Mesenchymal stem cell (in vitro differentiated cells and primary cell): ENCODE measurements around the gene STEAP3.

Source experiments
- DNase-seq: peaks from one replicate; pipeline ENCODE4 v3.0.0-alpha.2; 2013
- H2AFZ ChIP-seq: one replicate; pipeline ENCODE4 v1.6.1; 2013; ENCODE audit warnings: low read depth, mild to moderate bottlenecking, control low read depth, inconsistent platforms, low read length, moderate library complexity
- H2AK5ac ChIP-seq: 2 replicates; pipeline ENCODE4 v1.6.1; 2013; ENCODE audit warnings: low read length, moderate library complexity, mild to moderate bottlenecking, inconsistent platforms; ENCODE audit not compliant: severe bottlenecking
- H2BK120ac ChIP-seq: one replicate; pipeline ENCODE4 v1.6.1; 2013; ENCODE audit warnings: low read depth, mild to moderate bottlenecking, inconsistent platforms, low read length, moderate library complexity
- H2BK12ac ChIP-seq, 2 experiments: one replicate each; pipeline ENCODE4 v1.6.1; 2013; ENCODE audit warnings: inconsistent platforms in 2 of 2, low read length in 2 of 2, mild to moderate bottlenecking in 2 of 2, moderate library complexity in 2 of 2, control low read depth in 1 of 2
- H2BK15ac ChIP-seq: one replicate; pipeline ENCODE4 v1.6.1; 2013; ENCODE audit warnings: mild to moderate bottlenecking, low read depth, inconsistent platforms; ENCODE audit not compliant: poor library complexity, severe bottlenecking
- H2BK5ac ChIP-seq: 2 replicates; pipeline ENCODE4 v1.6.1; 2013; ENCODE audit warnings: low read depth, mild to moderate bottlenecking, low read length, control low read depth, inconsistent platforms; ENCODE audit not compliant: poor library complexity, severe bottlenecking
- H3K14ac ChIP-seq, 2 experiments: one replicate each; pipeline ENCODE4 v1.6.1; 2013; ENCODE audit warnings: inconsistent platforms in 2 of 2, low read length in 2 of 2, control low read depth in 1 of 2, mild to moderate bottlenecking in 1 of 2, moderate library complexity in 1 of 2
- H3K18ac ChIP-seq, 2 experiments: one replicate each; pipeline ENCODE4 v1.6.1; 2013; ENCODE audit warnings: inconsistent platforms in 2 of 2, low read length in 2 of 2, control low read depth in 1 of 2, low read depth in 1 of 2, mild to moderate bottlenecking in 1 of 2
- H3K23ac ChIP-seq, 2 experiments: one replicate each; pipeline ENCODE4 v1.6.1; 2013; ENCODE audit warnings: inconsistent platforms in 2 of 2, low read length in 2 of 2, mild to moderate bottlenecking in 2 of 2, moderate library complexity in 2 of 2, control low read depth in 1 of 2
- H3K27ac ChIP-seq: 2 replicates; pipeline ENCODE4 v1.5.1; 2013; ENCODE audit warnings: mild to moderate bottlenecking, moderate library complexity, low read length, control low read depth, inconsistent platforms; ENCODE audit not compliant: poor library complexity, severe bottlenecking
- H3K27me3 ChIP-seq, 2 experiments: 2 replicates each; pipeline versions ENCODE4 v1.6.1 to v1.7.0; 2013; ENCODE audit warnings: low read length in 2 of 2, mild to moderate bottlenecking in 2 of 2, moderate library complexity in 2 of 2, control low read depth in 1 of 2, inconsistent platforms in 1 of 2; ENCODE audit not compliant: control insufficient read depth in 1 of 2, insufficient read depth in 1 of 2
- H3K36me3 ChIP-seq, 2 experiments: 2 replicates each; pipeline versions ENCODE4 v1.6.1 to v1.7.0; 2013; ENCODE audit warnings: low read length in 2 of 2, control low read depth in 1 of 2, inconsistent platforms in 1 of 2, low read depth in 1 of 2, mild to moderate bottlenecking in 1 of 2; ENCODE audit not compliant: insufficient read depth in 2 of 2, control insufficient read depth in 1 of 2
- H3K4ac ChIP-seq, 2 experiments: one replicate each; pipeline ENCODE4 v1.6.1; 2013; ENCODE audit warnings: inconsistent platforms in 2 of 2, low read length in 2 of 2, mild to moderate bottlenecking in 2 of 2, moderate library complexity in 2 of 2, control low read depth in 1 of 2, low read depth in 1 of 2
- H3K4me1 ChIP-seq: 2 replicates; pipeline ENCODE4 v1.6.1; 2013; ENCODE audit warnings: low read depth, low read length, control low read depth; ENCODE audit not compliant: control insufficient read depth, insufficient read depth
- H3K4me2 ChIP-seq: 2 replicates; pipeline ENCODE4 v1.6.1; 2013; ENCODE audit warnings: low read length, mild to moderate bottlenecking, inconsistent platforms; ENCODE audit not compliant: poor library complexity, severe bottlenecking
- H3K4me3 ChIP-seq, 2 experiments: 2 replicates each; pipeline versions ENCODE4 v1.5.1 to v1.7.0; 2013; ENCODE audit warnings: low read length in 2 of 2, mild to moderate bottlenecking in 2 of 2, control low read depth in 1 of 2, low read depth in 1 of 2; ENCODE audit not compliant: insufficient read depth in 1 of 2
- H3K79me1 ChIP-seq: replicated peaks from 2 replicates; pipeline ENCODE4 v1.6.1; 2013; ENCODE audit warnings: mild to moderate bottlenecking, control low read depth, low read length, inconsistent platforms; ENCODE audit not compliant: poor library complexity, severe bottlenecking
- H3K9ac ChIP-seq: 2 replicates; pipeline ENCODE4 v1.7.0; 2013; ENCODE audit warnings: mild to moderate bottlenecking, low read length, moderate library complexity
- H3K9me3 ChIP-seq: 2 replicates; pipeline ENCODE4 v1.7.0; 2013; ENCODE audit warnings: mild to moderate bottlenecking, low read length; ENCODE audit not compliant: control insufficient read depth
- H4K8ac ChIP-seq: one replicate; pipeline ENCODE4 v1.6.1; 2013; ENCODE audit warnings: inconsistent platforms, mild to moderate bottlenecking, low read length, moderate library complexity
- H4K91ac ChIP-seq: one replicate; pipeline ENCODE4 v1.6.1; 2013; ENCODE audit warnings: mild to moderate bottlenecking, low read length, inconsistent platforms
- WGBS: methylation state at CpG from one replicate; pipeline ENCODE4 v1.1.7; 2013; ENCODE audit warnings: mixed read lengths; 5-methylcytosine and 5-hydroxymethylcytosine counted together

STEAP3 gene

GRCh38 chr2:119225926-119226325 is 2.3 kb downstream of the STEAP3 start:
- H3K9ac ChIP-seq: no peak overlapping the region
- no peak overlapping the region for H3K4me3 ChIP-seq
- no peak overlapping the region for H3K4ac ChIP-seq
- H4K8ac ChIP-seq: no peak overlapping the region
- H3K4me2 ChIP-seq: no peak overlapping the region
- H2AK5ac ChIP-seq: no peak overlapping the region
- no peaks in the 10 kb centered on the region for H3K27me3 ChIP-seq
- H3K4me1 ChIP-seq: peaks cover 55% of the 10 kb centered on the region
- no peak overlapping the region for H2BK120ac ChIP-seq
- H3K79me1 ChIP-seq: peaks cover 47% of the 10 kb centered on the region
- no peak overlapping the region for H2AFZ ChIP-seq
- no peak overlapping the region for H3K14ac ChIP-seq
- WGBS: 92% methylated on average over 9 of the region's 9 CpGs
- H3K36me3 ChIP-seq: peaks cover 7 to 21% of the 10 kb centered on the region in 2 experiments
- H2BK5ac ChIP-seq: no peak overlapping the region
- no peak overlapping the region for H2BK15ac ChIP-seq
- no peak overlapping the region for H3K27ac ChIP-seq
- H3K23ac ChIP-seq: no peak overlapping the region
- H2BK12ac ChIP-seq: no peak overlapping the region
- DNase-seq: no peak
- no peaks in the 10 kb centered on the region for H3K9me3 ChIP-seq
- H3K18ac ChIP-seq: no peak overlapping the region
- peak overlapping the region; percentile 70 for H4K91ac ChIP-seq

- 97% methylated on average over 11 of the region's 12 CpGs for WGBS
- no peak overlapping the region for H3K4ac ChIP-seq
- H4K91ac ChIP-seq: no peak overlapping the region
Observed at GRCh38 chr2:119227346-119227745, 3.7 kb downstream of the STEAP3 start.

GRCh38 chr2:119228136-119228535 is 4.5 kb downstream of the STEAP3 start:
- H3K14ac ChIP-seq: no peak overlapping the region

More at GRCh38 chr2:119227346-119227745, 3.7 kb downstream of the STEAP3 start:
- Histone ChIP-seq H2BK15ac (no peak overlapping the region), H2BK5ac (no peak overlapping the region), H3K23ac (no peak overlapping the region), H3K9me3 (no peaks in the 10 kb centered on the region), H3K14ac (no peak overlapping the region), H3K79me1 (peaks cover 47% of the 10 kb centered on the region), H3K36me3 (peaks cover 7 to 21% of the 10 kb centered on the region in 2 experiments), H3K4me3 (no peak overlapping the region), H3K27ac (no peak overlapping the region), H3K4me1 (peaks cover 62% of the 10 kb centered on the region), H3K18ac (no peak overlapping the region), H3K27me3 (no peaks in the 10 kb centered on the region), H3K4me2 (no peak overlapping the region), H2AFZ (no peak overlapping the region), H2AK5ac (no peak overlapping the region), H2BK120ac (no peak overlapping the region), H3K9ac (no peak overlapping the region), H4K8ac (no peak overlapping the region), H2BK12ac (peak overlapping the region in 1 of 2 experiments; percentile 3)
- DNase-seq: no peak

GRCh38 chr2:119228964-119229363 is 5.3 kb downstream of the STEAP3 start:
- H2BK15ac ChIP-seq: peak overlapping the region; percentile 75
- H2AK5ac ChIP-seq: no peak overlapping the region
- H3K4me2 ChIP-seq: no peak overlapping the region
- H2BK120ac ChIP-seq: no peak overlapping the region
- H4K8ac ChIP-seq: no peak overlapping the region
- no peak for DNase-seq
- H3K79me1 ChIP-seq: peaks cover 49% of the 10 kb centered on the region
- no peak overlapping the region for H2BK5ac ChIP-seq
- no peaks in the 10 kb centered on the region for H3K27me3 ChIP-seq
- H3K23ac ChIP-seq: no peak overlapping the region
- H3K18ac ChIP-seq: peak overlapping the region in 1 of 2 experiments; percentile 60
- H3K4me1 ChIP-seq: peaks cover 67% of the 10 kb centered on the region
- H2BK12ac ChIP-seq: no peak overlapping the region
- H3K14ac ChIP-seq: no peak overlapping the region
- no peak overlapping the region for H3K4me3 ChIP-seq
- H3K27ac ChIP-seq: no peak overlapping the region
- 97% methylated on average over 5 of the region's 7 CpGs for WGBS
- no peaks in the 10 kb centered on the region for H3K9me3 ChIP-seq
- no peak overlapping the region for H3K9ac ChIP-seq
- H3K36me3 ChIP-seq: peaks cover 7 to 21% of the 10 kb centered on the region in 2 experiments
- no peak overlapping the region for H2AFZ ChIP-seq
- no peak overlapping the region for H3K4ac ChIP-seq
- no peak overlapping the region for H4K91ac ChIP-seq

More at GRCh38 chr2:119228136-119228535, 4.5 kb downstream of the STEAP3 start:
- Histone ChIP-seq H3K23ac (no peak overlapping the region), H3K27me3 (no peaks in the 10 kb centered on the region), H2BK15ac (no peak overlapping the region), H3K9me3 (no peaks in the 10 kb centered on the region), H3K4ac (no peak overlapping the region), H3K18ac (no peak overlapping the region), H2AK5ac (no peak overlapping the region), H3K4me2 (no peak overlapping the region), H3K9ac (no peak overlapping the region), H3K27ac (no peak overlapping the region), H2AFZ (no peak overlapping the region), H3K4me1 (peaks cover 66% of the 10 kb centered on the region), H2BK12ac (no peak overlapping the region), H4K91ac (no peak overlapping the region), H3K4me3 (no peak overlapping the region), H3K36me3 (peaks cover 7 to 21% of the 10 kb centered on the region in 2 experiments), H4K8ac (no peak overlapping the region), H2BK120ac (no peak overlapping the region), H3K79me1 (peaks cover 52% of the 10 kb centered on the region), H2BK5ac (no peak overlapping the region)
- no peak for DNase-seq
- 98% methylated on average over 5 of the region's 5 CpGs for WGBS
